Stimulated activated CD4-positive, alpha-beta T cell treated with anti-CD3 and anti-CD28 coated beads, Interleukin-4, amount 100 ng/mL, for 48 hours (primary cell): Measurements from ENCODE around the gene OR56A4.
"Not testable (repeated sequence)": the region's sequence is repeated elsewhere in the genome, so short reads cannot be mapped to it uniquely, and the experiment has no call there.

Source experiments
- DNase-seq, 2 donors: peaks; one replicate each; pipeline ENCODE4 v3.0.0-alpha.2; 2020; ENCODE audit warnings: low read depth in 2 of 2

Gene OR56A4

DNA sequence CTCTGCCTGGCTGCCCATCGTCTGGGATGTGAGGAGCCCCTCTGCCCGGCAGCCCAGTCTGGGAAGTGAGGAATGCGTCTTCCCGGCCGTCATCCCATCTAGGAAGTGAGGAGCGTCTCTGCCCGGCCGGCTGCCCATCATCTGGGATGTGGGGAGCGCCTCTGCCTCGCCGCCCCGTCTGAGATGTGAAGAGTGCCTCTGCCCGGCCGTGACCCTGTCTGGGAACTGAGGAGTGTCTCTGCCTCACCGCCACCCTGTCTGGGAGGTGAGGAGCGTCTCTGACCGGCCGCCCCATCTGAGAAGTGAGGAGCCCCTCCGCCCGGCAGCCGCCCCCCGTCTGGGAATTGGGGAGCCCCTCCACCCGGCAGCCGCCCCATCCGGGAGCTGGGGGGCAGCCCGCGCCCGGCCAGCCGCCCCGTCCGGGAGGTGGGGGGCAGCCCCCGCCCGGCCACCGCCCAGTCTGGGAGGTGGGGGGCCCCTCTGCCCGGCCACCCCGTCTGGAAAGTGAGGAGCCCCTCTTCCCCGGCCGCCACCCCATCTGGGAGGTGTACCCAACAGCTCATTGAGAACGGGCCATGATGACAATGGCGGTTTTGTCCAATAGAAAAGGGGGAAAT lies 45.9 kb downstream of the OR56A4 start:
- DNase-seq, result not testable (repeated sequence)

DNA sequence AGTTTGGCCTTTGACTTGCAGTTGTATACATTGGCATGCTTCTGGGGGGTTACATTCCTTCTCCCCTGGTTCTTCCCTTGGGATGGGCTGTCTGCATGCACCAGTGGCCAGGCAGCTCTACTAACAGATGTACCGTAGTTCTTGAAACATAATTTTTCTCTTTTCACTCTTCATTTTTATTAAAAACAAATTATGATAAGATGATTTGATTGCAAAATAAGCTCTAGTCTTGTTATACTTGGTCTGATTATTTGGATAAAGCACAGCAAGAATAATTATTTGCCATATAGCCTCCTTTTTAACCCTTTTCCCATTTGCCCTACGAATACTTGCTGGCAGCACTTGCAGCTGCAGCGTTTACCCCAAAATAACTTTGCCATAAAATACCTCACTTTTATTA lies 51.2 kb downstream of the OR56A4 start:
- no peak for DNase-seq
